HG02885 (cell line): ENCODE data around the gene DDAH1.

Experiments used
- ATAC-seq: cut with Tn5 transposase; IDR thresholded peaks from one replicate; pipeline ENCODE4 v1.9.1; 2021; ENCODE audit warnings: mild to moderate bottlenecking; ENCODE audit not compliant: unreplicated experiment, poor library complexity

DDAH1 gene

DNA sequence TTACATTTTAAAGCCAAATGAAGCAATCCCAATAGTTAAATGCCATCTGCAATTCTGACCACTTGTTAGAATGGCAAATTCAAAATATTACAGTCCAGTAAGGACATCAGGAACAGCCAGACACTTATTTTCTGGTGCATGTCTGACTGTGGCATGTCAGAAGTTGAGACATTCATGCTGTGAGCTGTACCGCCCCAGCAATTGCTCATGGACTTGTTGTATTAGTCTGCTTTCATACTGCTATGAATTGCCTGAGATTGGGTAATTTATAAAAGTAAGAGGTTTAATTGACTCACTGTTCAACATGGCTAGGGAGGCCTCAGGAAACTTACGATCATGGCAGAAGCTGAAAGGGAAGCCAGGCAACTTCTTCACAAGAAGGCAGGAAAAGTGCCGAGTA, 19.1 kb downstream of the DDAH1 start:
- no peak for ATAC-seq

GRCh38 chr1:85444381-85444780, 20.6 kb downstream of the DDAH1 start:
- no peak for ATAC-seq

DNA sequence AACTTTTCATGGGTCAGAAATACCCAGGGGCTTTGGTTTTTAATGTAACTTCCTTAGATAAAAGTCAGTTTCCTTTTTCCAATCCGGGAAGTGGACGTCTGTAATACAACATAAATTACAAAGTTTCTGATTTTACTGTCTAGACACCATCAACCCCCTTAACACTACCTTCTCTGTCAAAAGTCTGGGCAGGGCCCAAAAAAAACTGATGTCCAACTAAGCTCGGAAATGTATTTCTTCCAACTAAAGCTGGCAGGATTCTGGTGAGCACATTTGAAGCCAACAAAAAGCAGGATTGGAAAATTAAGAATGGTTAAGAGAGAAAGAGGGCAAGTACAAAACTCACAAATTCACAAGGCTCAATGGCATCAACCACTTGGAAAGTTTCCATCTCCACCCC, 24.3 kb downstream of the DDAH1 start:
- ATAC-seq, result no peak

DNA sequence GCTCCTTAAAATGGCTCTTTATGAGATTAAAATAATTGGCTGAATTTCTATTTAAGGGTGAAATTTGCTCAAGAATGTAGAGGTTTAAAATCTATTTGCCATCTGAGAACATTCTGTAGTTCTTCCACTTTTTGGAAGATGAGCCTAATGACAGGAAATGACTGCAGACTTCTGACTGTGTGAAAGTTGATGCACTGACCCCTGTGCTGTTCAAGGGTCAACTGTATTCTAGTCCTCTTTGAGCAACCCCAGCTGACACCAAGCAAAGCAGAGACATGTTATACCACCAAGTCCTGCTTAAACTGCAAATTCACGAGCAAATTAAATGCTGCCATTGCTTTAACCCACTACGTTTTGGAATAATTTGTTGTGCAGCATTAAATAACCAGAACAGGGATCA, 26.6 kb downstream of the DDAH1 start:
- ATAC-seq, result no peak

GRCh38 chr1:85437139-85437538, 27.8 kb downstream of the DDAH1 start:
- ATAC-seq, result no peak

GRCh38 chr1:85433096-85433495, 31.9 kb downstream of the DDAH1 start:
- ATAC-seq, result no peak

DNA sequence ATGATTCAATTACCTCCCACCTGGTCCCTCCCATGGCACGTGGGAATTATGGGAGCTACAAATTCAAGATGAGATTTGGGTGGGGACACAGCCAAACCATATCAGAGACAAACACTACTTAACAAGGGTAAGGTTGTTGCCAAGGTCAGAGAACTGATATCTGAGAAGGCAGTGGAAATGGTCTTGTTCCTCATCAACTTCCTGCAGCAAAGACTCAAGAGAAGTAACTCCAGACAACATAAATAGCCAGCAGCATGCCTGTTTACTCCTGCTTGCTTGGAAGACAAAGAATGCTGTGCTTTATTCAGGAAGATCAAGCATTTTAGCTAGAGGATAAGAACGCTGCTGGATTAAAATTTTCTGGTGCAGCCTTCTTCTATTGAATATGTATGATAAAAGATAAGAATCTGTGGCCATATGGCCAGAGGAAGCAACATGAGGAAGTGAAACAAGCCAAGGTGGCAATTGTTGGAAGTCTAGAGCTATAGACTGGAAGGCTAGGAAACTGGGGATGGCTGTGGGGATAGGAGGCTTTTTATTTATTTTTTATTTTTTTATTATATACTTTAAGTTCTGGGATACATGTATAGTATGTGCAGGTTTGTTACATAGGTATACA, 36.4 kb downstream of the DDAH1 start:
- no peak for ATAC-seq

GRCh38 chr1:85427849-85428248, 37.1 kb downstream of the DDAH1 start:
- no peak for ATAC-seq

DNA sequence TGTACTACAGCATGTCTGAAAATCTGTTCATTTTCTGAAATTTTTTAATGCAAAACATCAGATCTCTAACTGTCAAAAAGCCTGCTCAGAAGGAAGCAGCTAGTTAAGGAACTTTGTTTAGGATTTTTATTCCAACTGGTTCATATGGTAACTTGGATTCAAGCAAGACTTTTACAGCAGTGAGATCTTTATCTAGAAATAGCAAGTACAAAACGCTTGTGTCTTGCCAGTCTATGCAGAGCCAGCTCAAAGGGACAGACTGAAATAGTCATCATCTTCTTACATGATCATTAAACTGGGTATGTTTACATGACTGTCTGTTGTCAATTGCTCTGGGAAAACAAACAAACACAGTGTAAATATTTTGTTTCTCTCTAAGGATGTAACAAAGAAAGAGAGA, 37.6 kb downstream of the DDAH1 start:
- ATAC-seq, result no peak

- ATAC-seq, result no peak
Measured at GRCh38 chr1:85421179-85421578, 43.8 kb downstream of the DDAH1 start.

DNA sequence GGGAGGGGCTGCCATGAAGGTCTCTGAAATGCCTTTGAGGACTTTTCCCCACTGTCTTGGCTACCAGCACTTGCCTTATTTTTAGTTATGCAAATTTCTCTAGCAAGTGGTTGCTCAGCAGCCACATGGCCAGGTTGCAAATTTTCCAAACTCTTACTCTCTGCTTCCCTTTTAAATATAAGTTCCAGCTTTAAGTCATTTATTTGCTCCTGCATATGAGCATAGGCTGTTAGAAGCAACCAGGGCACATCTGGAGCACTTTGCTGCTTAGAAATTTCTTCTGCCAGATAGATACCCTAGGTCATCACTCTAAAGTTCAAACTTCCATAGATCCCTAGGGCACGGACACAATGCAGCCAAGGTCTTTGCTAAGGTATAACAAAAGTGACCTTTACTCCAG, 44.8 kb downstream of the DDAH1 start:
- no peak for ATAC-seq

- ATAC-seq, result no peak
Measured at GRCh38 chr1:85417876-85418275, 47.1 kb downstream of the DDAH1 start.

- ATAC-seq, result no peak
Measured at GRCh38 chr1:85417017-85417416, 47.9 kb downstream of the DDAH1 start.

- ATAC-seq, result no peak
Measured at GRCh38 chr1:85413169-85413568, 51.8 kb downstream of the DDAH1 start.

DNA sequence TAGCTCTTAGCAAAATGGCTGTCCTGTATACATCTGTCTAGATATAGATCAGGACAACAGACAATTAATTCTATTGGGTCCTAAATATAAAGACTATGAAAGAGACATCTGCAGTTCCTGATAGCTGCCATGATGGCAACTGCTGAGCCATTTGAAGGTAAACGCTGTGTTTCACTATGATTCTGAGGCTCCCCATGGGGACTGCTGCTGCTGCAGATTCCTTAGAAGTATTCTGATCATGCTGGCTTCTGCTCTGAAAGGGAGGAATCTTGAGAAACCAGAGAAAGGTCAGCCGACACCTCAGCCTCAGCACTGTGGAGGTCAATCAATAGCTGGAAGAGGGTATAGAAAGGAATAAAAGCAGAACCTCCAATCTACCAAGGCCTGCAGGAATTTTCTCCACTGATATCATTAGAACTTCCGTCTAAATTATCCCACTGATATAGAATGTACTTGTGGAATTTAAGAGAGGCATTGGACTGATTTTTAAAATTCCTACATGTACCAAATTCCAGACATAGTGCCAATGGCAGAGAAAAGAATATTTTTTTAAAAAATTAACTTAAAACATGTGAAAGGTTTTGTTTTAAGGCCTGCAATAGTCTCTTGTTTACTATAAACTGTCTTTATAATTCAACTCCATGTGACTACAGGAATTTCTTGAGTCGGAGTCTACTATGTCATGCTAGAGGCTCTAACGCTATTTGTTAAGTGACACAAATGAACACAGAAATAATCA, 53.2 kb downstream of the DDAH1 start:
- no peak for ATAC-seq

- ATAC-seq, result no peak
Measured at GRCh38 chr1:85409516-85409915, 55.4 kb downstream of the DDAH1 start.

GRCh38 chr1:85407746-85408377, 57.1 kb downstream of the DDAH1 start:
- no peak for ATAC-seq

DNA sequence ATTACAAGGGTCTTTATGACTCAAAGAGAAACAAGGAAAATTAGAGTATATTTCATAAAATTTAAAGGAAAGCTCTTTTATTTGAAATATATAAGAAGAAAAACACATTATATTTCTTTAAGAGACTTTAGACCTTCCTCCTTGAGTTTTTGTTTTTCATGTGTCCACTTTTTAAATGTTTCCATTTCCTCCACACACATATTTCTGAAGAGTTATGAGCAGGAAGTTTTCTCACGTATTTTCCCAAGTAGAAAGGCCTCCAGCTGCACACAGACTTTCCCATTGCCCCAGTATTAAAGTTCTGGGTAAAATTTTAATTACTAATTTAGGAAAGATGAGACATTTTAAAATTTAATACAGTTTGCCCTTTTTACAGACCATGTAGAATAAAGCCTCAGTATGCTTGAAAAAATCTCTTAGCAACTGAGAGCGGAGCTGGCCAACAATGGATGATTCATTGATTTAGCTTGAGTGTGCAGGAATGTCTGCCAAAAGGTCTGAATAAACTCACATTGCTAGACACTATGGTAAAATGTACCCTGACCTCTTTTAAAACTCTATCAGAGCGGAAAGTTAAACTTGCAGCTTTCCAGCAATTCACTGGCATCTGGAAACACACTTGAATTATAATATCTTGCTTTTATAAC, 57.9 kb downstream of the DDAH1 start:
- no peak for ATAC-seq

GRCh38 chr1:85406081-85406480, 58.9 kb downstream of the DDAH1 start:
- ATAC-seq, result no peak

GRCh38 chr1:85404408-85404807, 60.6 kb downstream of the DDAH1 start:
- ATAC-seq, result no peak

GRCh38 chr1:85398391-85399064, 66.4 kb downstream of the DDAH1 start:
- ATAC-seq, result no peak
